K562 (cell line): Measurements from ENCODE around the gene TECTA. TPM values are rescaled to one million over a fixed set of nuclear protein-coding genes. Genes with fewer than 3 reads are reported as not detected.

ENCODE experiments used
- ATAC-seq: fragments of 200-7000 bp; cut with Tn5 transposase; 3 replicates; pipeline ENCODE4 v1.9.1; 2020; ENCODE audit warnings: moderate library complexity
- BruUV-seq: library from RNA; stranded (reverse); fragments of 400-500 nt; replicated peaks from 2 replicates; lab custom pipeline; 2021; lab: Mats Ljungman, UMichigan
- CTCF ChIA-PET: fragments of 300-600 bp; formaldehyde crosslinking; extraction: SDS; loops from one replicate; lab custom pipeline; 2021; ENCODE audit warnings: low intra/inter-chr PET ratio; lab: Yijun Ruan, JAX
- POLR2A ChIA-PET: fragments of 300-600, 350-650 bp; sonication (Branson Sonifier 250); formaldehyde crosslinking; extraction: SDS; loops from one replicate; lab custom pipeline; 2021; ENCODE audit warnings: antibody characterized with exemption, inconsistent platforms; lab: Yijun Ruan, JAX
- DNase-seq, 4 experiments: peaks; one replicate each; pipeline versions ENCODE4 v3.0.0 to v3.0.0-alpha.2; 2011 to 2018; ENCODE audit warnings: low spot score in 3 of 4, mixed read lengths in 3 of 4; ENCODE audit errors: extremely low read depth in 1 of 4
- FAIRE-seq: peaks from 2 replicates; lab custom pipeline; 2011; peaks lifted over from hg19 to GRCh38; lab: Jason Lieb, UNC
- H2AFZ ChIP-seq: 2 replicates; pipeline ENCODE4 v1.6.0; 2011; ENCODE audit warnings: low read depth, low read length, control low read depth, inconsistent platforms
- H3K27ac ChIP-seq: fragments of 200-600 bp; 3 replicates; pipeline ENCODE4 v1.8.0; 2011; ENCODE audit warnings: low read depth, mild to moderate bottlenecking, control low read depth, inconsistent platforms, low read length, moderate library complexity, mixed read lengths; ENCODE audit errors: extremely low read depth
- H3K27me3 ChIP-seq, 2 experiments: fragments of 300-600 bp in 1 of 2; 2 replicates in 1 of 2; 3 replicates in 1 of 2; pipeline versions ENCODE4 v1.6.0 to v1.8.0; 2011; ENCODE audit warnings: inconsistent platforms in 2 of 2, low read length in 2 of 2, mild to moderate bottlenecking in 1 of 2, mixed read lengths in 1 of 2, moderate library complexity in 1 of 2; ENCODE audit not compliant: control insufficient read depth in 2 of 2, insufficient read depth in 2 of 2
- H3K36me3 ChIP-seq: fragments of 300-600 bp; 3 replicates; pipeline ENCODE4 v1.8.0; 2011; ENCODE audit warnings: mild to moderate bottlenecking, low read length, inconsistent platforms; ENCODE audit not compliant: control insufficient read depth, insufficient read depth
- H3K4me1 ChIP-seq, 2 experiments: fragments of 200-600 bp in 1 of 2; replicated peaks in 1 of 2; 2 replicates in 1 of 2; 3 replicates in 1 of 2; pipeline versions ENCODE4 v1.5.1 to v1.8.0; 2011; ENCODE audit warnings: inconsistent platforms in 2 of 2, low read length in 2 of 2, mild to moderate bottlenecking in 1 of 2, mixed read lengths in 1 of 2, moderate library complexity in 1 of 2; ENCODE audit not compliant: control insufficient read depth in 2 of 2, insufficient read depth in 2 of 2
- H3K4me2 ChIP-seq: 2 replicates; pipeline ENCODE4 v1.6.1; 2011; ENCODE audit warnings: low read length, control low read depth, inconsistent platforms, mixed read lengths; ENCODE audit not compliant: insufficient read depth
- H3K4me3 ChIP-seq: fragments of 200-600 bp; sonication (generic), shearing (Covaris generic); 2 replicates; pipeline ENCODE4 v1.5.1; 2016; ENCODE audit warnings: control low read depth, inconsistent platforms
- H3K79me2 ChIP-seq: fragments of 200-600 bp; 3 replicates; pipeline ENCODE4 v1.8.0; 2011; ENCODE audit warnings: low read length, inconsistent platforms; ENCODE audit not compliant: control insufficient read depth, insufficient read depth
- H3K9ac ChIP-seq, 2 experiments: 2 replicates each; pipeline versions ENCODE4 v1.6.0 to v1.6.1; 2011; ENCODE audit warnings: low read depth in 2 of 2, low read length in 2 of 2, control low read depth in 1 of 2, inconsistent platforms in 1 of 2, mild to moderate bottlenecking in 1 of 2, mixed read lengths in 1 of 2; ENCODE audit not compliant: insufficient read depth in 1 of 2
- H3K9me1 ChIP-seq: one replicate; pipeline ENCODE4 v1.6.0; 2011; ENCODE audit warnings: inconsistent platforms, mild to moderate bottlenecking, low read length, moderate library complexity; ENCODE audit not compliant: control insufficient read depth, insufficient read depth
- H3K9me3 ChIP-seq: replicated peaks from 2 replicates; pipeline ENCODE4 v1.5.1; 2011; ENCODE audit warnings: low read depth, low read length, inconsistent platforms; ENCODE audit not compliant: control insufficient read depth, insufficient read depth
- H4K20me1 ChIP-seq: replicated peaks from 2 replicates; pipeline ENCODE4 v1.6.1; 2011; ENCODE audit warnings: low read length, inconsistent platforms, mixed read lengths; ENCODE audit not compliant: control insufficient read depth, insufficient read depth
- CREB1 ChIP-seq, 2 experiments: sonication (generic) in 1 of 2; formaldehyde crosslinking in 1 of 2; IDR thresholded peaks; 2 replicates each; pipeline versions ENCODE4 v1.6.1 to v1.8.0; 2012 to 2022; ENCODE audit warnings: inconsistent platforms in 1 of 2, mild to moderate bottlenecking in 1 of 2, missing genetic modification reagents in 1 of 2, moderate library complexity in 1 of 2
- POLR2H ChIP-seq: IDR thresholded peaks from 2 replicates; pipeline ENCODE4 v1.6.1; 2016; ENCODE audit warnings: missing genetic modification characterization, low read depth, mild to moderate bottlenecking, control low read depth, missing compliant biosample characterization, moderate library complexity
- POLR3A ChIP-seq: IDR thresholded peaks from 2 replicates; pipeline ENCODE4 v1.6.1; 2011; ENCODE audit warnings: borderline replicate concordance, mild to moderate bottlenecking, moderate library complexity; ENCODE audit not compliant: insufficient read length, insufficient read depth; ENCODE audit errors: extremely low read depth
- ZKSCAN3 ChIP-seq: fragments of 250-450 bp; sonication (Bioruptor Pico); IDR thresholded peaks from 2 replicates; pipeline ENCODE4 v1.4.0; 2020
- WGBS: fragments of 100-300 bp; shearing (Covaris generic); methylation state at CpG from one replicate; pipeline ENCODE4 v1.1.6; 2016; ENCODE audit warnings: low coverage, mixed read lengths; ENCODE audit not compliant: insufficient coverage; ENCODE audit errors: missing lambda C conversion rate; 5-methylcytosine and 5-hydroxymethylcytosine counted together
- in situ Hi-C: fragments of 300-500 bp; cut with MboI; formaldehyde crosslinking; loops from 4 replicates; pipeline ENCODE4 v1.15.0; 2018; ENCODE audit warnings: inconsistent platforms, mixed read lengths
- intact Hi-C: fragments of 100-400 bp; cut with micrococcal nuclease; formaldehyde crosslinking; loops from 2 replicates; pipeline ENCODE4 v1.14.2; 2022
- polyA plus RNA-seq, 8 experiments: library from polyadenylated mRNA; depleted of rRNA in 4 of 8; stranded (reverse) in 5 of 8; unstranded in 3 of 8; fragments of >200 nt; fragmentation: Nextera tagmentation in 2 of 8; fragmentation: Illumina TruSeq in 1 of 8; extraction: Ambion mirVana in 2 of 8; extraction: Trizol in 1 of 8; gene quantifications; 2 replicates each; pipeline versions ENCODE4 v1.2.1 to v1.2.3, GENCODE V29; 2011 to 2014; ENCODE audit warnings: inconsistent platforms in 1 of 8, missing spikeins in 1 of 8
- total RNA-seq, 7 experiments: library from RNA; depleted of rRNA in 6 of 7; stranded (reverse); fragments of >200 nt in 6 of 7; fragmentation: Illumina TruSeq in 2 of 7; extraction: Trizol in 2 of 7; gene quantifications; 2 replicates each; pipeline versions ENCODE4 v1.2.1 to v1.2.3, GENCODE V29; 2011 to 2021; ENCODE audit warnings: low replicate concordance in 1 of 7

TECTA gene
- total and polyA plus RNA-seq, 9 of the 15 experiments (the other 6 are each of a cell fraction or from before 2014, with no cell fraction given), result under 0.01 to 0.04 (median 0.03) TPM; not detected in 5

- no peaks in the 10 kb centered on the region for H4K20me1 ChIP-seq
- H3K9me3 ChIP-seq, result no peaks in the 10 kb centered on the region
- no peak overlapping the region for H3K27ac ChIP-seq
- ChIA-PET POLR2A (no interaction called here), CTCF (no interaction called here)
- ATAC-seq (no peak), FAIRE-seq (no peak), DNase-seq (no peak)
- TF ChIP-seq POLR3A, result no peak
- TF ChIP-seq ZKSCAN3, result no peak
- TF ChIP-seq POLR2H (tag), result no peak
- H3K27me3 ChIP-seq, result peaks cover 0 to 8% of the 10 kb centered on the region in 2 experiments; a peak in 2 of 5 replicates
- 1% methylated on average over 9 of the region's 11 CpGs for WGBS
- H3K4me3 ChIP-seq, result no peak overlapping the region
- no peaks in the 10 kb centered on the region for H3K4me1 ChIP-seq
- H3K9ac ChIP-seq, result no peak overlapping the region
- no peaks in the 10 kb centered on the region for H3K9me1 ChIP-seq
- no peaks in the 10 kb centered on the region for H3K36me3 ChIP-seq
- BruUV-seq, result no TSS peak
- intact Hi-C loops, result no loop called here
- in situ Hi-C loops, result no loop called here
- H3K4me2 ChIP-seq, result no peak overlapping the region
- no peaks in the 10 kb centered on the region for H3K79me2 ChIP-seq
- H2AFZ ChIP-seq, result no peak overlapping the region
These were observed 44.8 kb downstream of the TECTA start for GRCh38 chr11:121145826-121146225.

DNA sequence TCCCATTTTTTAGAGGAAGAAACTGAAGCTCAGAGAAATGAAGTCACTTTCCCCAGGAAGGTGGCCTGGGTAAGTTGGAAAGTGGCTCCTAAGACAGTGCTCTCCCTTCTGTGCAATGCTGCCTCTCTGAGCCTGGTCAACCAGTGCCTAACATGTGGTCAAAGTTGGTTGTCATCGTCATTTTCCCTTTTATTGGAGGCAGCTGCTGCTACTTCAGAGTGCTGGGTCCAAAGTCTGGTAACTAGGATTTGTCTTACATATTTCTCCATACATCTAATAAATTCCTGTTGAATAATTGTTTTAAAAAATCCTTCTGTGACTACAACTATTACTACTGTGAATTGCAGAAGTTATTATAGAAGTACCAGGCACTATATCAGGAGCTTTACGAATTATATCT, 48.1 kb downstream of the TECTA start:
- Histone ChIP-seq H4K20me1 (no peaks in the 10 kb centered on the region), H3K9ac (no peak overlapping the region), H3K79me2 (no peaks in the 10 kb centered on the region), H3K9me1 (no peaks in the 10 kb centered on the region), H3K4me3 (no peak overlapping the region), H3K4me2 (no peak overlapping the region), H2AFZ (no peak overlapping the region), H3K27ac (no peak overlapping the region), H3K4me1 (no peaks in the 10 kb centered on the region), H3K9me3 (no peaks in the 10 kb centered on the region), H3K27me3 (peaks cover 3 to 24% of the 10 kb centered on the region in 2 experiments; a peak in 4 of 5 replicates), H3K36me3 (no peaks in the 10 kb centered on the region)
- CTCF ChIA-PET, result no interaction called here
- no peak for ATAC-seq
- POLR2A ChIA-PET, result interaction anchor here (1.9 kb wide), 1 partner anchor 9 kb away, joined by 6 read pairs; no protein-coding TSS in a partner anchor
- intact Hi-C loops, result no loop called here
- TF ChIP-seq CREB1 (IDR thresholded peaks at IDR 0.05) (no peak), CREB1 (CRISPR knock-in tag; IDR thresholded peaks at IDR 0.05) (no peak)
- FAIRE-seq, result no peak
- in situ Hi-C loops, result no loop called here
- 0% methylated on average over 2 of the region's 2 CpGs for WGBS
- no peak for DNase-seq
- BruUV-seq, result no TSS peak
